Measurements from ENCODE around the gene EXOSC2.

EXOSC2 gene

GRCh38 chr9:130740218-130741023, 46.8 kb downstream of the EXOSC2 start:
- DNase-seq (ENCODE audit: low spot score): no peak

GRCh38 chr9:130741024-130741305, 47.4 kb downstream of the EXOSC2 start:
- no peak for DNase-seq (ENCODE audit: low spot score)

- DNase-seq (ENCODE audit: low spot score): no peak
These were observed 48.4 kb downstream of the EXOSC2 start for GRCh38 chr9:130741831-130742449.

GRCh38 chr9:130743656-130744055, 50.1 kb downstream of the EXOSC2 start:
- DNase-seq (ENCODE audit: low spot score): no peak

- no peak for DNase-seq (ENCODE audit: low spot score)
These were observed 51.7 kb downstream of the EXOSC2 start for GRCh38 chr9:130745210-130745800.

- DNase-seq (ENCODE audit: low spot score): no peak
These were observed 52.2 kb downstream of the EXOSC2 start for GRCh38 chr9:130745829-130746228.

- DNase-seq (ENCODE audit: low spot score): no peak
These were observed 53.0 kb downstream of the EXOSC2 start for GRCh38 chr9:130746434-130747212.

GRCh38 chr9:130751631-130752355, 58.2 kb downstream of the EXOSC2 start:
- DNase-seq (ENCODE audit: low spot score): no peak

All from activated CD4-positive, alpha-beta T cell treated with anti-CD3 and anti-CD28 coated beads, Interleukin-2, Interleukin-4, amounts not matched to agents 100 ng/mL and 50 ng/mL, durations not matched to agents 16 hours and 8 hours (primary cell).